HEK293 (cell line): ENCODE results near the gene HIPK4.

Experiments
- ZNF302 ChIP-seq: fragments of 450-650 bp; formaldehyde crosslinking; IDR thresholded peaks from 2 replicates; pipeline ENCODE4 v1.5.1; 2016; ENCODE audit warnings: missing biosample characterization, missing genetic modification characterization, low read depth
- ZNF501 ChIP-seq: fragments of 450-650 bp; formaldehyde crosslinking; IDR thresholded peaks from 2 replicates; pipeline ENCODE4 v1.5.1; 2016; ENCODE audit warnings: missing biosample characterization, missing genetic modification characterization
- ZSCAN30 ChIP-seq: fragments of 450-650 bp; IDR thresholded peaks from 2 replicates; pipeline ENCODE4 v1.5.1; 2018; ENCODE audit warnings: missing biosample characterization, mild to moderate bottlenecking, missing genetic modification characterization, moderate library complexity
- TF ChIP-seq, protein P1 (sequence below): fragments of 450-650 bp; formaldehyde crosslinking; IDR thresholded peaks from 2 replicates; pipeline ENCODE4 v1.5.0; 2017; ENCODE audit warnings: missing biosample characterization, missing genetic modification characterization, borderline replicate concordance
- TF ChIP-seq, protein P2 (sequence below): fragments of 450-650 bp; formaldehyde crosslinking; IDR thresholded peaks from 2 replicates; pipeline ENCODE4 v1.5.1; 2016; ENCODE audit warnings: missing biosample characterization, missing genetic modification characterization
- TF ChIP-seq, protein P3 (sequence below): fragments of 450-650 bp; formaldehyde crosslinking; IDR thresholded peaks from 2 replicates; pipeline ENCODE4 v1.5.1; 2016; ENCODE audit warnings: missing biosample characterization, missing genetic modification characterization

DNA sequence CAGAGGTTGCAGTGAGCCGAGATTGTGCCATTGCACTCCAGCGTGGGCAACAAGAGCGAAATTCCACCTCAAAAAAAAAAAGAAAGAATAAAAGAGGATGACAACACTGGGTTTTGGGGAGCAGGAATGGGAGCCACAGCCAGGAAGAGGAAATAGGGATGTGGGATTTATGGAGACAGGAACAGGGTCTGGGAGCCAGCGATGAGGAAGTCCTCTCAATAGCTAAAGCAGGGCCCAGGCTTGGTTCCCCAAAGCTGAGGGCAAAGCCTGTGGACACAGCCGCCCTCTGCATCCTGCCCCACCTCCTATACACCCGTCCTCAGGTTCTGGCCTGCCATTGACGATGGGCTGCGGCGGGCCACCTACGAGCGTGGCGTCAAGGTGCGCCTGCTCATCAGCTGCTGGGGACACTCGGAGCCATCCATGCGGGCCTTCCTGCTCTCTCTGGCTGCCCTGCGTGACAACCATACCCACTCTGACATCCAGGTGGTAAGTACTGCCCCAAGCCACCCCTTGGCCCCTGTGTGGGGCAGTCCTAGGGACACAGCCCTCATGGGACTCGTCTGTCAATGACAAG is 13.6 kb downstream of the HIPK4 start:
- TF ChIP-seq, protein P1, sequence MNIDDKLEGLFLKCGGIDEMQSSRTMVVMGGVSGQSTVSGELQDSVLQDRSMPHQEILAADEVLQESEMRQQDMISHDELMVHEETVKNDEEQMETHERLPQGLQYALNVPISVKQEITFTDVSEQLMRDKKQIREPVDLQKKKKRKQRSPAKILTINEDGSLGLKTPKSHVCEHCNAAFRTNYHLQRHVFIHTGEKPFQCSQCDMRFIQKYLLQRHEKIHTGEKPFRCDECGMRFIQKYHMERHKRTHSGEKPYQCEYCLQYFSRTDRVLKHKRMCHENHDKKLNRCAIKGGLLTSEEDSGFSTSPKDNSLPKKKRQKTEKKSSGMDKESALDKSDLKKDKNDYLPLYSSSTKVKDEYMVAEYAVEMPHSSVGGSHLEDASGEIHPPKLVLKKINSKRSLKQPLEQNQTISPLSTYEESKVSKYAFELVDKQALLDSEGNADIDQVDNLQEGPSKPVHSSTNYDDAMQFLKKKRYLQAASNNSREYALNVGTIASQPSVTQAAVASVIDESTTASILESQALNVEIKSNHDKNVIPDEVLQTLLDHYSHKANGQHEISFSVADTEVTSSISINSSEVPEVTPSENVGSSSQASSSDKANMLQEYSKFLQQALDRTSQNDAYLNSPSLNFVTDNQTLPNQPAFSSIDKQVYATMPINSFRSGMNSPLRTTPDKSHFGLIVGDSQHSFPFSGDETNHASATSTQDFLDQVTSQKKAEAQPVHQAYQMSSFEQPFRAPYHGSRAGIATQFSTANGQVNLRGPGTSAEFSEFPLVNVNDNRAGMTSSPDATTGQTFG (tag by site-specific recombination): no peak
- TF ChIP-seq, protein P2, sequence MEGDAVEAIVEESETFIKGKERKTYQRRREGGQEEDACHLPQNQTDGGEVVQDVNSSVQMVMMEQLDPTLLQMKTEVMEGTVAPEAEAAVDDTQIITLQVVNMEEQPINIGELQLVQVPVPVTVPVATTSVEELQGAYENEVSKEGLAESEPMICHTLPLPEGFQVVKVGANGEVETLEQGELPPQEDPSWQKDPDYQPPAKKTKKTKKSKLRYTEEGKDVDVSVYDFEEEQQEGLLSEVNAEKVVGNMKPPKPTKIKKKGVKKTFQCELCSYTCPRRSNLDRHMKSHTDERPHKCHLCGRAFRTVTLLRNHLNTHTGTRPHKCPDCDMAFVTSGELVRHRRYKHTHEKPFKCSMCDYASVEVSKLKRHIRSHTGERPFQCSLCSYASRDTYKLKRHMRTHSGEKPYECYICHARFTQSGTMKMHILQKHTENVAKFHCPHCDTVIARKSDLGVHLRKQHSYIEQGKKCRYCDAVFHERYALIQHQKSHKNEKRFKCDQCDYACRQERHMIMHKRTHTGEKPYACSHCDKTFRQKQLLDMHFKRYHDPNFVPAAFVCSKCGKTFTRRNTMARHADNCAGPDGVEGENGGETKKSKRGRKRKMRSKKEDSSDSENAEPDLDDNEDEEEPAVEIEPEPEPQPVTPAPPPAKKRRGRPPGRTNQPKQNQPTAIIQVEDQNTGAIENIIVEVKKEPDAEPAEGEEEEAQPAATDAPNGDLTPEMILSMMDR (tag by site-specific recombination): no peak
- no peak for TF ChIP-seq ZSCAN30
- no peak for TF ChIP-seq ZNF501 (tag by site-specific recombination)
- TF ChIP-seq, protein P3, sequence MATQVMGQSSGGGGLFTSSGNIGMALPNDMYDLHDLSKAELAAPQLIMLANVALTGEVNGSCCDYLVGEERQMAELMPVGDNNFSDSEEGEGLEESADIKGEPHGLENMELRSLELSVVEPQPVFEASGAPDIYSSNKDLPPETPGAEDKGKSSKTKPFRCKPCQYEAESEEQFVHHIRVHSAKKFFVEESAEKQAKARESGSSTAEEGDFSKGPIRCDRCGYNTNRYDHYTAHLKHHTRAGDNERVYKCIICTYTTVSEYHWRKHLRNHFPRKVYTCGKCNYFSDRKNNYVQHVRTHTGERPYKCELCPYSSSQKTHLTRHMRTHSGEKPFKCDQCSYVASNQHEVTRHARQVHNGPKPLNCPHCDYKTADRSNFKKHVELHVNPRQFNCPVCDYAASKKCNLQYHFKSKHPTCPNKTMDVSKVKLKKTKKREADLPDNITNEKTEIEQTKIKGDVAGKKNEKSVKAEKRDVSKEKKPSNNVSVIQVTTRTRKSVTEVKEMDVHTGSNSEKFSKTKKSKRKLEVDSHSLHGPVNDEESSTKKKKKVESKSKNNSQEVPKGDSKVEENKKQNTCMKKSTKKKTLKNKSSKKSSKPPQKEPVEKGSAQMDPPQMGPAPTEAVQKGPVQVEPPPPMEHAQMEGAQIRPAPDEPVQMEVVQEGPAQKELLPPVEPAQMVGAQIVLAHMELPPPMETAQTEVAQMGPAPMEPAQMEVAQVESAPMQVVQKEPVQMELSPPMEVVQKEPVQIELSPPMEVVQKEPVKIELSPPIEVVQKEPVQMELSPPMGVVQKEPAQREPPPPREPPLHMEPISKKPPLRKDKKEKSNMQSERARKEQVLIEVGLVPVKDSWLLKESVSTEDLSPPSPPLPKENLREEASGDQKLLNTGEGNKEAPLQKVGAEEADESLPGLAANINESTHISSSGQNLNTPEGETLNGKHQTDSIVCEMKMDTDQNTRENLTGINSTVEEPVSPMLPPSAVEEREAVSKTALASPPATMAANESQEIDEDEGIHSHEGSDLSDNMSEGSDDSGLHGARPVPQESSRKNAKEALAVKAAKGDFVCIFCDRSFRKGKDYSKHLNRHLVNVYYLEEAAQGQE (tag by site-specific recombination): no peak
- no peak for TF ChIP-seq ZNF302 (tag by site-specific recombination)
